GM12874 (cell line): ENCODE data around the gene HSD17B11.

ENCODE experiments used
- CTCF ChIP-seq: IDR thresholded peaks from 2 replicates; pipeline ENCODE4 v1.5.1; 2011; ENCODE audit warnings: low read depth, mild to moderate bottlenecking, control low read depth, low read length, moderate library complexity; ENCODE audit not compliant: insufficient read depth

HSD17B11 gene

GRCh38 chr4:87390891-87391575, at the start of gene HSD17B11:
HSD17B11 (minus strand) TSS chr4:87391188; CDS start chr4:87391070, 118 bp downstream.
- TF ChIP-seq CTCF, result no peak

GRCh38 chr4:87433342-87433741, 42.4 kb upstream of the HSD17B11 start:
- TF ChIP-seq CTCF, result no peak

- no peak for TF ChIP-seq CTCF
Measured at GRCh38 chr4:87430038-87430437, 39.0 kb upstream of the HSD17B11 start.

- no peak for TF ChIP-seq CTCF
Measured at GRCh38 chr4:87428979-87429378, 38.0 kb upstream of the HSD17B11 start.

- no peak for TF ChIP-seq CTCF
Measured at GRCh38 chr4:87427518-87427868, 36.5 kb upstream of the HSD17B11 start.

GRCh38 chr4:87426865-87427517, 36.0 kb upstream of the HSD17B11 start:
- TF ChIP-seq CTCF, result no peak

- no peak for TF ChIP-seq CTCF
Measured at GRCh38 chr4:87425711-87426110, 34.7 kb upstream of the HSD17B11 start.
